K562 (cell line): Measurements from ENCODE around the gene MCL1. TPM values are rescaled to one million over a fixed set of nuclear protein-coding genes. Genes with fewer than 3 reads are reported as not detected.

Experiments used
- ATF3 ChIP-seq, 2 experiments: fragments of 450-650 bp in 1 of 2; sonication (generic) in 1 of 2; formaldehyde crosslinking in 1 of 2; IDR thresholded peaks in 1 of 2; conservative IDR thresholded peaks in 1 of 2; 2 replicates each; pipeline versions ENCODE4 v1.6.1 to v1.8.1; 2016 to 2023; ENCODE audit warnings: mild to moderate bottlenecking in 2 of 2, moderate library complexity in 2 of 2, inconsistent platforms in 1 of 2, missing genetic modification reagents in 1 of 2
- DLX4 ChIP-seq: fragments of 250-450 bp; sonication (Bioruptor Pico); IDR thresholded peaks from 2 replicates; pipeline ENCODE4 v1.6.1; 2021; ENCODE audit warnings: mild to moderate bottlenecking
- KLF13 ChIP-seq: fragments of 450-650 bp; IDR thresholded peaks from 2 replicates; pipeline ENCODE4 v1.6.1; 2016; ENCODE audit warnings: missing genetic modification characterization, low read depth, mild to moderate bottlenecking, missing compliant biosample characterization, moderate library complexity, borderline replicate concordance
- NFATC3 ChIP-seq: fragments of 450-650 bp; IDR thresholded peaks from 2 replicates; pipeline ENCODE4 v1.6.1; 2017; ENCODE audit warnings: mild to moderate bottlenecking
- NFIC ChIP-seq: fragments of 450-650 bp; IDR thresholded peaks from 2 replicates; pipeline ENCODE4 v1.6.1; 2017; ENCODE audit warnings: mild to moderate bottlenecking, inconsistent platforms
- POLR2AphosphoS5 ChIP-seq: IDR thresholded peaks from 2 replicates; pipeline ENCODE4 v1.6.1; 2011; ENCODE audit warnings: mild to moderate bottlenecking, low read depth, low read length, moderate library complexity; ENCODE audit not compliant: control insufficient read depth, insufficient read depth
- POLR2H ChIP-seq: IDR thresholded peaks from 2 replicates; pipeline ENCODE4 v1.6.1; 2016; ENCODE audit warnings: missing genetic modification characterization, low read depth, mild to moderate bottlenecking, control low read depth, missing compliant biosample characterization, moderate library complexity
- PPARD ChIP-seq: fragments of 250-450 bp; sonication (Bioruptor Pico); IDR thresholded peaks from 2 replicates; pipeline ENCODE4 v1.8.0; 2022; ENCODE audit warnings: inconsistent platforms, mild to moderate bottlenecking, moderate library complexity
- PTBP1 ChIP-seq: fragments of 200-400 bp; formaldehyde crosslinking; IDR thresholded peaks from 2 replicates; pipeline ENCODE4 v1.6.1; 2017; ENCODE audit warnings: low read depth, low read length
- RBM14 ChIP-seq: fragments of 200-400 bp; formaldehyde crosslinking; IDR thresholded peaks from 2 replicates; pipeline ENCODE4 v1.6.1; 2018; ENCODE audit warnings: low read depth, mild to moderate bottlenecking, low read length, moderate library complexity, borderline replicate concordance; ENCODE audit not compliant: insufficient read depth
- RBM17 ChIP-seq: fragments of 200-400 bp; formaldehyde crosslinking; IDR thresholded peaks from 2 replicates; pipeline ENCODE4 v1.6.1; 2017; ENCODE audit warnings: low read depth, mild to moderate bottlenecking, low read length, borderline replicate concordance
- RBM34 ChIP-seq: fragments of 200-400 bp; formaldehyde crosslinking; IDR thresholded peaks from 2 replicates; pipeline ENCODE4 v1.6.1; 2018; ENCODE audit warnings: low read length, borderline replicate concordance; ENCODE audit not compliant: insufficient read depth
- SOX6 ChIP-seq: fragments of 450-650 bp; IDR thresholded peaks from 2 replicates; pipeline ENCODE4 v1.6.1; 2014; ENCODE audit warnings: mild to moderate bottlenecking
- ZBTB26 ChIP-seq: fragments of 450-650 bp; formaldehyde crosslinking; IDR thresholded peaks from 2 replicates; pipeline ENCODE4 v1.4.0; 2022; ENCODE audit warnings: missing genetic modification characterization
- ZEB2 ChIP-seq: fragments of 450-650 bp; IDR thresholded peaks from 2 replicates; pipeline ENCODE4 v1.6.1; 2016
- ZNF175 ChIP-seq: fragments of 200-800 bp; sonication (Bioruptor generic); IDR thresholded peaks from 2 replicates; pipeline ENCODE4 v1.6.1; 2016; ENCODE audit warnings: low read depth, mild to moderate bottlenecking, missing genetic modification characterization, missing compliant biosample characterization
- ZNF449 ChIP-seq: fragments of 250-450 bp; sonication (Bioruptor Pico); IDR thresholded peaks from 2 replicates; pipeline ENCODE4 v1.8.0; 2022; ENCODE audit warnings: moderate library complexity, mild to moderate bottlenecking, inconsistent platforms
- polyA plus RNA-seq, 8 experiments: library from polyadenylated mRNA; depleted of rRNA in 4 of 8; stranded (reverse) in 5 of 8; unstranded in 3 of 8; fragments of >200 nt; fragmentation: Nextera tagmentation in 2 of 8; fragmentation: Illumina TruSeq in 1 of 8; extraction: Ambion mirVana in 2 of 8; extraction: Trizol in 1 of 8; gene quantifications; 2 replicates each; pipeline versions ENCODE4 v1.2.1 to v1.2.3, GENCODE V29; 2011 to 2014; ENCODE audit warnings: inconsistent platforms in 1 of 8, missing spikeins in 1 of 8
- total RNA-seq, 7 experiments: library from RNA; depleted of rRNA in 6 of 7; stranded (reverse); fragments of >200 nt in 6 of 7; fragmentation: Illumina TruSeq in 2 of 7; extraction: Trizol in 2 of 7; gene quantifications; 2 replicates each; pipeline versions ENCODE4 v1.2.1 to v1.2.3, GENCODE V29; 2011 to 2021; ENCODE audit warnings: low replicate concordance in 1 of 7

Gene MCL1
- total and polyA plus RNA-seq, 9 of the 15 experiments (the other 6 are each of a cell fraction or from before 2014, with no cell fraction given), result 27.1 to 224 (median 138) TPM

- no peak for TF ChIP-seq RBM17
- TF ChIP-seq DLX4 (CRISPR knock-in tag), result no peak
- TF ChIP-seq PTBP1, result no peak
- TF ChIP-seq KLF13 (tag), result no peak
- no peak for TF ChIP-seq PPARD (CRISPR knock-in tag)
- TF ChIP-seq ZEB2, result no peak
- TF ChIP-seq POLR2AphosphoS5, result peak; percentile 88
- TF ChIP-seq ZNF175 (CRISPR knock-in tag), result no peak
- no peak for TF ChIP-seq RBM14
- TF ChIP-seq RBM34, result no peak
- no peak for TF ChIP-seq NFIC
- no peak for TF ChIP-seq ZNF449
- peak; percentile 75; the same call in 1 of the 2 replicates for TF ChIP-seq ZBTB26 (CRISPR knock-in tag)
- TF ChIP-seq NFATC3, result peak; percentile 19; the same call in 1 of the 2 replicates
- peak; percentile 76 for TF ChIP-seq POLR2H (tag)
- TF ChIP-seq SOX6, result 0 out of 2 replicates have a peak, but pooled peaks have one; percentile 9
- no peak for TF ChIP-seq ATF3 (IDR thresholded peaks at IDR 0.05)
- TF ChIP-seq ATF3 (CRISPR knock-in tag; conservative IDR thresholded peaks at IDR 0.05), result peak; percentile 58
These were observed 6.3 kb downstream of the MCL1 start (continued) for GRCh38 chr1:150572918-150573647.
